ENCODE measurements around the gene CDON.

The CDON gene

GRCh38 chr11:125944350-125945010 is 118.2 kb downstream of the CDON start:
- DNase-seq (ENCODE audit: low read depth): no peak

- DNase-seq (ENCODE audit: low read depth): no peak
Measured at GRCh38 chr11:125943661-125944349, 118.9 kb downstream of the CDON start.

GRCh38 chr11:125942771-125943428 is 119.8 kb downstream of the CDON start:
- DNase-seq (ENCODE audit: low read depth): no peak

GRCh38 chr11:125941619-125942611 is 120.8 kb downstream of the CDON start:
- DNase-seq (ENCODE audit: low read depth): no peak

- no peak for DNase-seq (ENCODE audit: low read depth)
Measured at GRCh38 chr11:125941267-125941618, 121.4 kb downstream of the CDON start.

- DNase-seq (ENCODE audit: low read depth): no peak
Measured at GRCh38 chr11:125940145-125940544, 122.5 kb downstream of the CDON start.

- no peak for DNase-seq (ENCODE audit: low read depth)
Measured at GRCh38 chr11:125939081-125939521, 123.6 kb downstream of the CDON start.

GRCh38 chr11:125938418-125938817 is 124.2 kb downstream of the CDON start:
- no peak for DNase-seq (ENCODE audit: low read depth)

- DNase-seq (ENCODE audit: low read depth): peak; percentile 5
Measured at GRCh38 chr11:125935618-125936199, 127.0 kb downstream of the CDON start.

- DNase-seq (ENCODE audit: low read depth): no peak
Measured at GRCh38 chr11:125935056-125935455, 127.6 kb downstream of the CDON start.

GRCh38 chr11:125934473-125934872 is 128.2 kb downstream of the CDON start:
- no peak for DNase-seq (ENCODE audit: low read depth)

- DNase-seq (ENCODE audit: low read depth): no peak
Measured at GRCh38 chr11:125933030-125933813, 129.4 kb downstream of the CDON start.

- DNase-seq (ENCODE audit: low read depth): no peak
Measured at GRCh38 chr11:125932301-125932700, 130.4 kb downstream of the CDON start.

- DNase-seq (ENCODE audit: low read depth): no peak
Measured at GRCh38 chr11:125931668-125932067, 131.0 kb downstream of the CDON start.

GRCh38 chr11:125931116-125931515 is 131.6 kb downstream of the CDON start:
- no peak for DNase-seq (ENCODE audit: low read depth)

- DNase-seq (ENCODE audit: low read depth): no peak
Measured at GRCh38 chr11:125930076-125930450, 132.6 kb downstream of the CDON start.

GRCh38 chr11:125929445-125930075 is 133.1 kb downstream of the CDON start:
- no peak for DNase-seq (ENCODE audit: low read depth)

GRCh38 chr11:125926682-125927081 is 136.0 kb downstream of the CDON start:
- no peak for DNase-seq (ENCODE audit: low read depth)

GRCh38 chr11:125925804-125926203 is 136.9 kb downstream of the CDON start:
- no peak for DNase-seq (ENCODE audit: low read depth)

- DNase-seq (ENCODE audit: low read depth): no peak
Measured at GRCh38 chr11:125925247-125925740, 137.4 kb downstream of the CDON start.

All from fibroblast of gingiva (primary cell).